Ascending aorta (tissue), 2 donors: Measurements from ENCODE around the gene B9D2. TPM values are rescaled to one million over a fixed set of nuclear protein-coding genes. Genes with fewer than 3 reads are reported as not detected.
A peak's percentile ranks its signal among the peaks of the same experiment; 100 is the strongest.

Source experiments
- DNase-seq, 2 donors: peaks; one replicate each; pipeline ENCODE4 v3.0.0-alpha.2; 2019; ENCODE audit warnings: low spot score in 2 of 2
- H3K27ac ChIP-seq, 2 donors: fragments of 200-600 bp; sonication (generic); one replicate each; pipeline ENCODE4 v1.5.1; 2016 to 2017; ENCODE audit warnings: mild to moderate bottlenecking in 1 of 2
- H3K27me3 ChIP-seq: fragments of 200-600 bp; sonication (generic); one replicate; pipeline ENCODE4 v1.5.1; 2017
- H3K36me3 ChIP-seq, 2 donors: fragments of 200-600 bp; sonication (generic); one replicate each; pipeline ENCODE4 v1.5.1; 2016
- H3K4me1 ChIP-seq, 2 donors: fragments of 200-600 bp; sonication (generic); one replicate each; pipeline ENCODE4 v1.5.1; 2016 to 2017; ENCODE audit warnings: mild to moderate bottlenecking in 1 of 2
- H3K4me3 ChIP-seq, 2 donors: fragments of 200-600 bp; sonication (generic); one replicate each; pipeline ENCODE4 v1.5.1; 2016 to 2017; ENCODE audit warnings: mild to moderate bottlenecking in 1 of 2
- H3K9me3 ChIP-seq, 2 donors: fragments of 200-600 bp; sonication (generic); one replicate each; pipeline ENCODE4 v1.5.1; 2016
- intact Hi-C: fragments of 100-400 bp; cut with DNase I; formaldehyde crosslinking; loops from one replicate; pipeline ENCODE4 v1.15.1; 2023
- total RNA-seq: library from RNA; depleted of rRNA; stranded (reverse); fragments of >200 nt; gene quantifications from one replicate; pipeline ENCODE4 v1.1.0, GENCODE V29; 2016
- TF ChIP-seq, protein P1 (sequence below), 3 experiments: fragments of 200-600 bp in 2 of 3; fragments of 450-650 bp in 1 of 3; sonication (generic) in 2 of 3; IDR thresholded peaks; one replicate each; pipeline ENCODE4 v1.5.1; 2016 to 2019; ENCODE audit warnings: antibody characterized with exemption in 3 of 3, mild to moderate bottlenecking in 1 of 3, moderate library complexity in 1 of 3

B9D2 gene
- total RNA-seq, 1 donor from 2014 or later, result 17.5 TPM

DNA sequence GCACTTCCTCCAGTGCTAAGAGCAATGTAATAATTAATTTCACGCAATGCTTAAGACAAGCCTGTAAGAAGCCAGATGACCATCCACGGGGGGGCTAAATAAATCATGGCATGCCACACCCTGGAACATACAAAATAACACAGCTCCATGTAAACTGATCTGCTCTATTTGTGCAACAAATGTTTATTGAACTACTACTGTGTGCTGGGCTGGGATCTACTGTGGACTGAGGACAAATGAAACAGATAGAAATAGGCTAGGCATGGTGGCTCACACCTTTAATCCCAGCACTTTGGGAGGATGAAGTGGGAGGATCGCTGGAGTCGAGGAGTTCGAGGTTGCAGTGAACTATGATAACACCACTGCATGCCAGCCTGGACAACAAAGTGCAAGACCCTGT is 31.5 kb downstream of the B9D2 start:
- TF ChIP-seq, protein P1, sequence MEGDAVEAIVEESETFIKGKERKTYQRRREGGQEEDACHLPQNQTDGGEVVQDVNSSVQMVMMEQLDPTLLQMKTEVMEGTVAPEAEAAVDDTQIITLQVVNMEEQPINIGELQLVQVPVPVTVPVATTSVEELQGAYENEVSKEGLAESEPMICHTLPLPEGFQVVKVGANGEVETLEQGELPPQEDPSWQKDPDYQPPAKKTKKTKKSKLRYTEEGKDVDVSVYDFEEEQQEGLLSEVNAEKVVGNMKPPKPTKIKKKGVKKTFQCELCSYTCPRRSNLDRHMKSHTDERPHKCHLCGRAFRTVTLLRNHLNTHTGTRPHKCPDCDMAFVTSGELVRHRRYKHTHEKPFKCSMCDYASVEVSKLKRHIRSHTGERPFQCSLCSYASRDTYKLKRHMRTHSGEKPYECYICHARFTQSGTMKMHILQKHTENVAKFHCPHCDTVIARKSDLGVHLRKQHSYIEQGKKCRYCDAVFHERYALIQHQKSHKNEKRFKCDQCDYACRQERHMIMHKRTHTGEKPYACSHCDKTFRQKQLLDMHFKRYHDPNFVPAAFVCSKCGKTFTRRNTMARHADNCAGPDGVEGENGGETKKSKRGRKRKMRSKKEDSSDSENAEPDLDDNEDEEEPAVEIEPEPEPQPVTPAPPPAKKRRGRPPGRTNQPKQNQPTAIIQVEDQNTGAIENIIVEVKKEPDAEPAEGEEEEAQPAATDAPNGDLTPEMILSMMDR (IDR thresholded peaks at IDR 0.05), result no peak
- DNase-seq, result no peak
- Histone ChIP-seq H3K4me1 (peaks cover 2 to 5% of the 10 kb centered on the region in 2 donors), H3K27ac (no peak overlapping the region), H3K27me3 (no peaks in the 10 kb centered on the region), H3K36me3 (peaks cover 32 to 60% of the 10 kb centered on the region in 2 donors), H3K4me3 (no peak overlapping the region), H3K9me3 (no peaks in the 10 kb centered on the region)
- intact Hi-C loops, result no loop called here

DNA sequence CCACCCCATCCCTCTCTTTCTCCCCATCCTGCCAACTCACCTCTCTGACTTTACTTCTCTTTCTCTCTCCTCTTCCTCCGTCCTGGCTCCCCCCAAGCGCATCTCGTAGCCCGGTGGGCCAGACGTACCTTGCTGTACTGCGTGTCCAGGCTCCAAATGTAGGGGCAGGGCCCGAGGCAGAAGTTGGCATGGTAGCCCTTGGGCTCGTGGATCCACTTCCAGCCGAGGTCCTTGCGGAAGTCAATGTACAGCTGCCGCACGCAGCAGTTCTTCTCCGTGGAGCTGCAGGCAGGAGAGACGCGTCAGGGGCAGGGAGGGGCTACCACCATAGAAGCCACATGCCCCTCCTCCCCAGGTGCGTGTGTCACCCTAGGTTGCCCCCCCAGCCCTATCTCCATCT is 31.9 kb downstream of the B9D2 start:
- intact Hi-C loops, result no loop called here
- peaks cover 32 to 57% of the 10 kb centered on the region in 2 donors for H3K36me3 ChIP-seq
- H3K27me3 ChIP-seq, result no peaks in the 10 kb centered on the region
- H3K27ac ChIP-seq, result no peak overlapping the region
- peaks cover 2 to 9% of the 10 kb centered on the region in 2 donors for H3K4me1 ChIP-seq
- H3K4me3 ChIP-seq, result no peak overlapping the region
- no peaks in the 10 kb centered on the region for H3K9me3 ChIP-seq
- no peak for DNase-seq
- TF ChIP-seq, protein P1 (IDR thresholded peaks at IDR 0.05), result no peak

DNA sequence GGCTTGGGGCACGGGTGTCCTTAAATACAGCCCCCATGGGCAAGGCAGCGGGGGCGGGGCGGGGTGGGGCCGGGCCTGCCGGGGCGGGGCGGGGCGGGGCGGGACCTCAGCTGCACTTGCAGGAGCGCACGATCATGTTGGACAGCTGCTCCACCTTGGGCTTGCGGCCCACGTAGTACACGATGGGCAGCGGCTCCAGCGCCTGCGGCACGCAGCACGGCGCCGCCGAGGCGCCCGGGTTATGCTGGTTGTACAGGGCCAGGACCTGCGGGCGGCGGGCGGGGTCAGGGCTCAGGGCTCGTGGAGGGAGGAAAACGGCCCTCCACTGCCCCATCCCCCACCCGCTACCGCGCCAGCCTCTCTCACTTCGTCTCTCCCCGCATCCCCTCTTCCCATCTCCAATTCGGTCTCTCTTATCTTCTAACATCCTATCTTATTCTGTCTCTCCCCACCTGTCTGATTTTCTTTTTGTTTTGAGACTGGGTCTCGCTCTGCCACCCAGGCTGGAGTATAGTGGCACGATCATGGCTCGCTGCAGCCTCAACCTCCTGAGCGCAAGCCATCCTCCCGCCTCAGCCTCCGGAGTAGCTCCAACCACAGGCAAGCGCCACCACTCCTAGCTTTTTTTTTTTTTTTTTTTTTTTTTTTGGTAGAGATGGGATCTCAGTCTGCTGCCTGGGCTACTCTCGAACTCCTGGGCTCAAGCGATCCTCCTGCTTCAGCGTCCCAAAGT is 32.8 kb downstream of the B9D2 start:
- peaks cover 5 to 18% of the 10 kb centered on the region in 2 donors for H3K4me1 ChIP-seq
- H3K4me3 ChIP-seq, result no peak overlapping the region
- no peaks in the 10 kb centered on the region for H3K27me3 ChIP-seq
- peaks cover 32 to 50% of the 10 kb centered on the region in 2 donors for H3K36me3 ChIP-seq
- TF ChIP-seq, protein P1 (IDR thresholded peaks at IDR 0.05), result no peak
- H3K9me3 ChIP-seq, result no peaks in the 10 kb centered on the region
- intact Hi-C loops, result no loop called here
- H3K27ac ChIP-seq, result no peak overlapping the region
- no peak for DNase-seq

DNA sequence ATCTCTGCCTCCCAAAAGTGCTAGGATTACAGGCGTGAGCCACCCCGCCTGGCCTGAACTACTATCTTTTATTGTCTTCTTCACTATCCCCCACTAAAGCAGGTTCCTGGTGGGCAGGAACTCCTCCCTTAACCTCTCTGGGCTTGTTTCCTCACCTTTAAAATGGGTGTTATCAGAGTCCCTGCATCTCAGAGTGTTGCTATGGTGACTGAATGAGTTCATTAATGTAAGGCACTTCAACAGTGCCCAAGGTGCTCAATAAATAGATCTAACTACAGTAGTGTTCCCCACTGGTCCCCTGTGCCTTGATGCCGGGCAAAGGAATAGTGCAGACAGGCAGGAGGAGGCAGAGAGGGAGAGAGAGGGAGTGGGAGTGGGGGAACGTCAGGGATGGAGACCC is 33.5 kb downstream of the B9D2 start:
- no peaks in the 10 kb centered on the region for H3K9me3 ChIP-seq
- no peaks in the 10 kb centered on the region for H3K27me3 ChIP-seq
- no peak for DNase-seq
- peaks cover 26 to 46% of the 10 kb centered on the region in 2 donors for H3K36me3 ChIP-seq
- intact Hi-C loops, result no loop called here
- peaks cover 9 to 24% of the 10 kb centered on the region in 2 donors for H3K4me1 ChIP-seq
- no peak overlapping the region for H3K4me3 ChIP-seq
- TF ChIP-seq, protein P1 (IDR thresholded peaks at IDR 0.05), result no peak
- H3K27ac ChIP-seq, result no peak overlapping the region

DNA sequence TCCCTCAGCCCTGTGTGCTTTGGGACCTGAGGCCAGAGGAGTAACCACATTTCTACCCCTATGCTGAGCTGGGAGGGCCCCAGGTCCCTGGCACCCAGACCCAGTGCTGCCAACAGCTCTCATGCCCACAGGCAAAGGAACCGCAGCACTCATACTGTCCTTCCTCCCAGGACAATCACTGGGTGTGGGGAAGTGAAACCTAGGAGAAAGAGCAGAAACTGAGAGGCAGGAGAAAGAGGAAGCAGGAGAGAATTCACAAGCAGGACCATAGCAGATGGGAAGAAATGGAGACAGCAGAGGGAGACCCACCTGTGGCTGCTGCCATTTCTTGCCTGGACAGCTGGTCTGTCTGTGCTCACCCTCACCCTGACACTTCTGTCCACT is 35.1 kb downstream of the B9D2 start:
- Histone ChIP-seq H3K27ac (peak overlapping the region in 1 of 2 donors; percentile 97), H3K36me3 (peaks cover 23 to 41% of the 10 kb centered on the region in 2 donors), H3K4me1 (peaks cover 21 to 40% of the 10 kb centered on the region in 2 donors), H3K27me3 (no peaks in the 10 kb centered on the region), H3K9me3 (no peaks in the 10 kb centered on the region), H3K4me3 (no peak overlapping the region)
- DNase-seq, result no peak
- intact Hi-C loops, result no loop called here
- TF ChIP-seq, protein P1 (IDR thresholded peaks at IDR 0.05), result no peak
